ENCODE results near the gene KCMF1. TPM values are rescaled to one million over a fixed set of nuclear protein-coding genes. Genes with fewer than 3 reads are reported as not detected.

KCMF1 gene
- total and polyA plus RNA-seq, 4 donors = 10.5 to 45.4 (median 23.1) TPM

DNA sequence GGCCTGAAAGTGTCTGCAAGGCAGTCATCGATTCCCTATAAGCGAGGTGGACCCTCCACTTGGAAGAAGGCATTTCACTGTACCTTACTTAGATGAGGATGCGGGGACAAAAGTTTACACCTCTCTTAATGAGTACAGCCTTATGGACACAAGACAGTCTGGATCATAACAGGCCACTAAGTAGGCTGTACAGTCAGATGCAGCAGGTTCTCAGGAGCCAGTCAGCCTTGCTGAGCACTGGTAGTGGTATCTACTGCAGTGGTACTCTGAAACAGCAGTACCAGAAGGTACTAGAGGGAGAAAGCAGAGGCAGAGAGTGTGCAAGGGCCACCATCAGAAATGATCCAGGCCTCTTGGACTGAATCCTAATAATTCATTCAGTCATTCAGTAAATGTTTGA is 77.6 kb downstream of the KCMF1 start:
- H3K36me3 ChIP-seq (ENCODE audit: control insufficient read depth in 4 of 4, insufficient read depth in 3 of 4, low read depth in 1 of 4, low read length in 3 of 4) = peaks cover 8 to 35% (median 32%) of the 10 kb centered on the region in 4 donors
- H3K9me3 ChIP-seq (ENCODE audit: control insufficient read depth in 4 of 4, low read length in 3 of 4) = no peaks in the 10 kb centered on the region
- TF ChIP-seq YY1 (IDR thresholded peaks at IDR 0.05) (no peak), RXRA (IDR thresholded peaks at IDR 0.05) (no peak), RAD21 (IDR thresholded peaks at IDR 0.05) (no peak), NR2F2 (IDR thresholded peaks at IDR 0.05) (no peak), HNF4G (IDR thresholded peaks at IDR 0.05) (no peak), HNF4A (conservative IDR thresholded peaks at IDR 0.05) (no peak), FOXA1 (IDR thresholded peaks at IDR 0.05) (no peak), FOXA2 (IDR thresholded peaks at IDR 0.05) (no peak), TAF1 (conservative IDR thresholded peaks at IDR 0.05) (no peak), JUND (IDR thresholded peaks at IDR 0.05) (no peak)
- TF ChIP-seq, protein P1, sequence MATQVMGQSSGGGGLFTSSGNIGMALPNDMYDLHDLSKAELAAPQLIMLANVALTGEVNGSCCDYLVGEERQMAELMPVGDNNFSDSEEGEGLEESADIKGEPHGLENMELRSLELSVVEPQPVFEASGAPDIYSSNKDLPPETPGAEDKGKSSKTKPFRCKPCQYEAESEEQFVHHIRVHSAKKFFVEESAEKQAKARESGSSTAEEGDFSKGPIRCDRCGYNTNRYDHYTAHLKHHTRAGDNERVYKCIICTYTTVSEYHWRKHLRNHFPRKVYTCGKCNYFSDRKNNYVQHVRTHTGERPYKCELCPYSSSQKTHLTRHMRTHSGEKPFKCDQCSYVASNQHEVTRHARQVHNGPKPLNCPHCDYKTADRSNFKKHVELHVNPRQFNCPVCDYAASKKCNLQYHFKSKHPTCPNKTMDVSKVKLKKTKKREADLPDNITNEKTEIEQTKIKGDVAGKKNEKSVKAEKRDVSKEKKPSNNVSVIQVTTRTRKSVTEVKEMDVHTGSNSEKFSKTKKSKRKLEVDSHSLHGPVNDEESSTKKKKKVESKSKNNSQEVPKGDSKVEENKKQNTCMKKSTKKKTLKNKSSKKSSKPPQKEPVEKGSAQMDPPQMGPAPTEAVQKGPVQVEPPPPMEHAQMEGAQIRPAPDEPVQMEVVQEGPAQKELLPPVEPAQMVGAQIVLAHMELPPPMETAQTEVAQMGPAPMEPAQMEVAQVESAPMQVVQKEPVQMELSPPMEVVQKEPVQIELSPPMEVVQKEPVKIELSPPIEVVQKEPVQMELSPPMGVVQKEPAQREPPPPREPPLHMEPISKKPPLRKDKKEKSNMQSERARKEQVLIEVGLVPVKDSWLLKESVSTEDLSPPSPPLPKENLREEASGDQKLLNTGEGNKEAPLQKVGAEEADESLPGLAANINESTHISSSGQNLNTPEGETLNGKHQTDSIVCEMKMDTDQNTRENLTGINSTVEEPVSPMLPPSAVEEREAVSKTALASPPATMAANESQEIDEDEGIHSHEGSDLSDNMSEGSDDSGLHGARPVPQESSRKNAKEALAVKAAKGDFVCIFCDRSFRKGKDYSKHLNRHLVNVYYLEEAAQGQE (IDR thresholded peaks at IDR 0.05) = no peak
- TF ChIP-seq, protein P2, sequence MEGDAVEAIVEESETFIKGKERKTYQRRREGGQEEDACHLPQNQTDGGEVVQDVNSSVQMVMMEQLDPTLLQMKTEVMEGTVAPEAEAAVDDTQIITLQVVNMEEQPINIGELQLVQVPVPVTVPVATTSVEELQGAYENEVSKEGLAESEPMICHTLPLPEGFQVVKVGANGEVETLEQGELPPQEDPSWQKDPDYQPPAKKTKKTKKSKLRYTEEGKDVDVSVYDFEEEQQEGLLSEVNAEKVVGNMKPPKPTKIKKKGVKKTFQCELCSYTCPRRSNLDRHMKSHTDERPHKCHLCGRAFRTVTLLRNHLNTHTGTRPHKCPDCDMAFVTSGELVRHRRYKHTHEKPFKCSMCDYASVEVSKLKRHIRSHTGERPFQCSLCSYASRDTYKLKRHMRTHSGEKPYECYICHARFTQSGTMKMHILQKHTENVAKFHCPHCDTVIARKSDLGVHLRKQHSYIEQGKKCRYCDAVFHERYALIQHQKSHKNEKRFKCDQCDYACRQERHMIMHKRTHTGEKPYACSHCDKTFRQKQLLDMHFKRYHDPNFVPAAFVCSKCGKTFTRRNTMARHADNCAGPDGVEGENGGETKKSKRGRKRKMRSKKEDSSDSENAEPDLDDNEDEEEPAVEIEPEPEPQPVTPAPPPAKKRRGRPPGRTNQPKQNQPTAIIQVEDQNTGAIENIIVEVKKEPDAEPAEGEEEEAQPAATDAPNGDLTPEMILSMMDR (IDR thresholded peaks at IDR 0.05; ENCODE audit: low read depth, low read length, missing input control) = no peak
- DNase-seq (ENCODE audit: low spot score) = no peak
- H3K4me3 ChIP-seq (ENCODE audit: low read depth in 1 of 3, low read length in 3 of 3) = no peak overlapping the region
- no peak overlapping the region for H3K27ac ChIP-seq (ENCODE audit: low read depth in 1 of 2, low read length in 2 of 2)
- H3K9ac ChIP-seq (ENCODE audit: low read depth in 1 of 2, low read length in 2 of 2) = no peak overlapping the region
- H3K27me3 ChIP-seq (ENCODE audit: control insufficient read depth in 4 of 4, insufficient read depth in 4 of 4, low read length in 3 of 4) = no peaks in the 10 kb centered on the region
- H3K4me1 ChIP-seq (ENCODE audit: control insufficient read depth in 4 of 4, insufficient read depth in 4 of 4, low read length in 3 of 4) = no peaks in the 10 kb centered on the region
- WGBS = over 99% methylated on average over 3 of the region's 3 CpGs

DNA sequence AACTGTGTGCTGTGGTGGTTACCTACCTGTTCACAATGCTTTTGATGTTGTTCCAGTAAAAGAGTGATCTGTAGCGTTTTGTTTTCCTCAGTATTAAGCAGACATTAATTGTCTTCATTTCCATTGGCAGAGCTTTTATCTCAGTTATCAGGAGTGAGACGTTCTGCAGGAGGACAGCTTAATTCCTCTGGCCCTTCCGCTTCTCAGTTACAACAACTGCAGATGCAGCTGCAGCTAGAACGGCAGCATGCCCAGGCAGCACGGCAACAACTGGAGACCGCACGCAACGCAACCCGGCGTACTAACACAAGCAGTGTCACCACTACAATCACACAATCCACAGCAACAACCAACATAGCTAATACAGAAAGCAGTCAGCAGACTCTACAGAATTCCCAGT is 78.3 kb downstream of the KCMF1 start:
- no peaks in the 10 kb centered on the region for H3K9me3 ChIP-seq (ENCODE audit: control insufficient read depth in 4 of 4, low read length in 3 of 4)
- no peak overlapping the region for H3K9ac ChIP-seq (ENCODE audit: low read depth in 1 of 2, low read length in 2 of 2)
- TF ChIP-seq FOXA1 (IDR thresholded peaks at IDR 0.05) (no peak), SP1 (IDR thresholded peaks at IDR 0.05) (no peak), RXRA (IDR thresholded peaks at IDR 0.05) (no peak), HNF4G (IDR thresholded peaks at IDR 0.05) (no peak), NR2F2 (IDR thresholded peaks at IDR 0.05) (no peak), GABPA (IDR thresholded peaks at IDR 0.05 in 1 of 2, conservative IDR thresholded peaks at IDR 0.05 in 1 of 2) (no peak), HNF4A (conservative IDR thresholded peaks at IDR 0.05) (no peak), YY1 (IDR thresholded peaks at IDR 0.05) (no peak), JUND (IDR thresholded peaks at IDR 0.05) (no peak), FOXA2 (IDR thresholded peaks at IDR 0.05) (no peak), TAF1 (conservative IDR thresholded peaks at IDR 0.05) (no peak), EGR1 (IDR thresholded peaks at IDR 0.05; ENCODE audit: low read depth in 2 of 2) (no peak), RAD21 (IDR thresholded peaks at IDR 0.05) (no peak)
- TF ChIP-seq, protein P1 (IDR thresholded peaks at IDR 0.05) = no peak
- TF ChIP-seq, protein P3, sequence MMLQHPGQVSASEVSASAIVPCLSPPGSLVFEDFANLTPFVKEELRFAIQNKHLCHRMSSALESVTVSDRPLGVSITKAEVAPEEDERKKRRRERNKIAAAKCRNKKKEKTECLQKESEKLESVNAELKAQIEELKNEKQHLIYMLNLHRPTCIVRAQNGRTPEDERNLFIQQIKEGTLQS (IDR thresholded peaks at IDR 0.05) = no peak
- TF ChIP-seq, protein P4, sequence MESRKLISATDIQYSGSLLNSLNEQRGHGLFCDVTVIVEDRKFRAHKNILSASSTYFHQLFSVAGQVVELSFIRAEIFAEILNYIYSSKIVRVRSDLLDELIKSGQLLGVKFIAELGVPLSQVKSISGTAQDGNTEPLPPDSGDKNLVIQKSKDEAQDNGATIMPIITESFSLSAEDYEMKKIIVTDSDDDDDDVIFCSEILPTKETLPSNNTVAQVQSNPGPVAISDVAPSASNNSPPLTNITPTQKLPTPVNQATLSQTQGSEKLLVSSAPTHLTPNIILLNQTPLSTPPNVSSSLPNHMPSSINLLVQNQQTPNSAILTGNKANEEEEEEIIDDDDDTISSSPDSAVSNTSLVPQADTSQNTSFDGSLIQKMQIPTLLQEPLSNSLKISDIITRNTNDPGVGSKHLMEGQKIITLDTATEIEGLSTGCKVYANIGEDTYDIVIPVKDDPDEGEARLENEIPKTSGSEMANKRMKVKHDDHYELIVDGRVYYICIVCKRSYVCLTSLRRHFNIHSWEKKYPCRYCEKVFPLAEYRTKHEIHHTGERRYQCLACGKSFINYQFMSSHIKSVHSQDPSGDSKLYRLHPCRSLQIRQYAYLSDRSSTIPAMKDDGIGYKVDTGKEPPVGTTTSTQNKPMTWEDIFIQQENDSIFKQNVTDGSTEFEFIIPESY (IDR thresholded peaks at IDR 0.05) = no peak
- TF ChIP-seq, protein P2 (IDR thresholded peaks at IDR 0.05; ENCODE audit: low read depth, low read length, missing input control) = no peak
- TF ChIP-seq, protein P5, sequence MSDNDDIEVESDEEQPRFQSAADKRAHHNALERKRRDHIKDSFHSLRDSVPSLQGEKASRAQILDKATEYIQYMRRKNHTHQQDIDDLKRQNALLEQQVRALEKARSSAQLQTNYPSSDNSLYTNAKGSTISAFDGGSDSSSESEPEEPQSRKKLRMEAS (IDR thresholded peaks at IDR 0.05) = no peak
- H3K4me1 ChIP-seq (ENCODE audit: control insufficient read depth in 4 of 4, insufficient read depth in 4 of 4, low read length in 3 of 4) = no peaks in the 10 kb centered on the region
- 81% methylated on average over 10 of the region's 10 CpGs for WGBS
- DNase-seq (ENCODE audit: low spot score) = no peak
- H3K36me3 ChIP-seq (ENCODE audit: control insufficient read depth in 4 of 4, insufficient read depth in 3 of 4, low read depth in 1 of 4, low read length in 3 of 4) = peaks cover 8 to 37% (median 35%) of the 10 kb centered on the region in 4 donors
- H3K4me3 ChIP-seq (ENCODE audit: low read depth in 1 of 3, low read length in 3 of 3) = no peak overlapping the region
- no peak overlapping the region for H3K27ac ChIP-seq (ENCODE audit: low read depth in 1 of 2, low read length in 2 of 2)
- H3K27me3 ChIP-seq (ENCODE audit: control insufficient read depth in 4 of 4, insufficient read depth in 4 of 4, low read length in 3 of 4) = no peaks in the 10 kb centered on the region
